AG09309 (cell line): ENCODE data around the gene GGNBP2.

Source experiments
- DNase-seq: peaks from one replicate; pipeline ENCODE4 v3.0.0-alpha.2; 2010; ENCODE audit warnings: low read depth
- H3K4me3 ChIP-seq: 2 replicates; pipeline ENCODE4 v1.5.1; 2011; ENCODE audit warnings: mild to moderate bottlenecking, low read depth, low read length, moderate library complexity; ENCODE audit not compliant: control insufficient read depth
- TF ChIP-seq, protein P1 (sequence below): IDR thresholded peaks from 2 replicates; pipeline ENCODE4 v1.5.1; 2011; ENCODE audit warnings: mild to moderate bottlenecking, low read depth, low read length, inconsistent platforms; ENCODE audit not compliant: insufficient read depth, control insufficient read depth; ENCODE audit errors: missing control alignments

Gene GGNBP2

DNA sequence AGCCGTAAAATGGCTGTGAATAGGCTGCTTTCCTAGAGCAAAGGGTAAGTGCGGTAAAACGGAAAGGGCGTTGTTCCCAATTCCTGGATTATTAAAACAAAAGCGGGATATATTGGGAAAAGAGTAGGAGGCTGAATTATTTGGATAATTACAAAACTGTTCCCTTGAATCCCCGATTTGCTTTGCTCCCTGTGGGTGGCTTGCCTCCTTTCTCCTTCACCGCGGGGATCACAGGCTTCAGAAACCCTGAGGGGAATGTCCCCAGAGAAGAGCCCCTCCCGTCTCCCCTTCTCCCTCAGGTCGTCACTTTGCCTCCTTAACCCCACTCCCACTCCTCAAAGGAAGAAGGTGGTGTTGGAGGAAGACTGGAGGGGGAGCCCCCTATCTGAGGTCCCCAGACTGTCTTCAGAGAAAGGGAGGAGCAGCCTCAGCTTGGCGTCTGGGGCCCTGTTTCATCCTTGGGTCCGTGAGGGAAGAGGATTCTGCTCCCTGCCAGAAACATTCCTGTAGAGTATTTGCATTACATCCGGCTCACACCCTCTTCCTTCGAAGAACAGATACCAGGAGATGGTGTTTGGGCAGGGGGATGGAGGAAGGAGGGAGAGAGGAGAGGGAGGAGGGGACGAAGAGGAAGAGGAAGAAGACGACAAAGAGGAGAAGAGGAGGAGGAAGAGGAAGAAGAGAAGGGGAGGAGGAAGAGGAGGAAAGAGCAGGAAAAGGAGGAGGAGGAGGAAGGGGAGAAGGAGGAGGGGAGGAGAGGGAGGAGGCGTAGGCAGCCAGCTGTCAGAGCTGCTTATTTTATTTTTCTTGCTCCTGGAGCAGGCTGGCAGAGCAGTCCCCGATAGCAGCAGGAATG lies 88.4 kb downstream of the GGNBP2 start:
- DNase-seq = no peak
- TF ChIP-seq, protein P1, sequence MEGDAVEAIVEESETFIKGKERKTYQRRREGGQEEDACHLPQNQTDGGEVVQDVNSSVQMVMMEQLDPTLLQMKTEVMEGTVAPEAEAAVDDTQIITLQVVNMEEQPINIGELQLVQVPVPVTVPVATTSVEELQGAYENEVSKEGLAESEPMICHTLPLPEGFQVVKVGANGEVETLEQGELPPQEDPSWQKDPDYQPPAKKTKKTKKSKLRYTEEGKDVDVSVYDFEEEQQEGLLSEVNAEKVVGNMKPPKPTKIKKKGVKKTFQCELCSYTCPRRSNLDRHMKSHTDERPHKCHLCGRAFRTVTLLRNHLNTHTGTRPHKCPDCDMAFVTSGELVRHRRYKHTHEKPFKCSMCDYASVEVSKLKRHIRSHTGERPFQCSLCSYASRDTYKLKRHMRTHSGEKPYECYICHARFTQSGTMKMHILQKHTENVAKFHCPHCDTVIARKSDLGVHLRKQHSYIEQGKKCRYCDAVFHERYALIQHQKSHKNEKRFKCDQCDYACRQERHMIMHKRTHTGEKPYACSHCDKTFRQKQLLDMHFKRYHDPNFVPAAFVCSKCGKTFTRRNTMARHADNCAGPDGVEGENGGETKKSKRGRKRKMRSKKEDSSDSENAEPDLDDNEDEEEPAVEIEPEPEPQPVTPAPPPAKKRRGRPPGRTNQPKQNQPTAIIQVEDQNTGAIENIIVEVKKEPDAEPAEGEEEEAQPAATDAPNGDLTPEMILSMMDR = no peak
- H3K4me3 ChIP-seq = no peak overlapping the region
